Measurements from ENCODE around the gene ZNF398. TPM values are rescaled to one million over a fixed set of nuclear protein-coding genes. Genes with fewer than 3 reads are reported as not detected.

Gene ZNF398
- total and polyA plus RNA-seq, 2 of the 13 experiments (the other 11 are each of a cell fraction or from before 2014, with no cell fraction given), result 3.0 to 8.9 TPM

- TF ChIP-seq ZNF646 (CRISPR knock-in tag; IDR thresholded peaks at IDR 0.05), result 0 out of 2 replicates have a peak, but pooled peaks have one; percentile 25
- TF ChIP-seq CAMTA2 (CRISPR knock-in tag; IDR thresholded peaks at IDR 0.05; ENCODE audit: borderline replicate concordance), result peak; percentile 95
- TF ChIP-seq ZNF354B (CRISPR knock-in tag; IDR thresholded peaks at IDR 0.05), result no peak
- 0 out of 2 replicates have a peak, but pooled peaks have one; percentile 38 for TF ChIP-seq ZNF546 (CRISPR knock-in tag; conservative IDR thresholded peaks at IDR 0.05)
- TF ChIP-seq ZNF275 (CRISPR knock-in tag; IDR thresholded peaks at IDR 0.05; ENCODE audit: borderline replicate concordance), result 0 out of 2 replicates have a peak, but pooled peaks have one; percentile 33
- TF ChIP-seq ZNF781 (CRISPR knock-in tag; IDR thresholded peaks at IDR 0.05; ENCODE audit: borderline replicate concordance, not compliant biosample characterization), result peak; percentile 31
- TF ChIP-seq, protein P1, sequence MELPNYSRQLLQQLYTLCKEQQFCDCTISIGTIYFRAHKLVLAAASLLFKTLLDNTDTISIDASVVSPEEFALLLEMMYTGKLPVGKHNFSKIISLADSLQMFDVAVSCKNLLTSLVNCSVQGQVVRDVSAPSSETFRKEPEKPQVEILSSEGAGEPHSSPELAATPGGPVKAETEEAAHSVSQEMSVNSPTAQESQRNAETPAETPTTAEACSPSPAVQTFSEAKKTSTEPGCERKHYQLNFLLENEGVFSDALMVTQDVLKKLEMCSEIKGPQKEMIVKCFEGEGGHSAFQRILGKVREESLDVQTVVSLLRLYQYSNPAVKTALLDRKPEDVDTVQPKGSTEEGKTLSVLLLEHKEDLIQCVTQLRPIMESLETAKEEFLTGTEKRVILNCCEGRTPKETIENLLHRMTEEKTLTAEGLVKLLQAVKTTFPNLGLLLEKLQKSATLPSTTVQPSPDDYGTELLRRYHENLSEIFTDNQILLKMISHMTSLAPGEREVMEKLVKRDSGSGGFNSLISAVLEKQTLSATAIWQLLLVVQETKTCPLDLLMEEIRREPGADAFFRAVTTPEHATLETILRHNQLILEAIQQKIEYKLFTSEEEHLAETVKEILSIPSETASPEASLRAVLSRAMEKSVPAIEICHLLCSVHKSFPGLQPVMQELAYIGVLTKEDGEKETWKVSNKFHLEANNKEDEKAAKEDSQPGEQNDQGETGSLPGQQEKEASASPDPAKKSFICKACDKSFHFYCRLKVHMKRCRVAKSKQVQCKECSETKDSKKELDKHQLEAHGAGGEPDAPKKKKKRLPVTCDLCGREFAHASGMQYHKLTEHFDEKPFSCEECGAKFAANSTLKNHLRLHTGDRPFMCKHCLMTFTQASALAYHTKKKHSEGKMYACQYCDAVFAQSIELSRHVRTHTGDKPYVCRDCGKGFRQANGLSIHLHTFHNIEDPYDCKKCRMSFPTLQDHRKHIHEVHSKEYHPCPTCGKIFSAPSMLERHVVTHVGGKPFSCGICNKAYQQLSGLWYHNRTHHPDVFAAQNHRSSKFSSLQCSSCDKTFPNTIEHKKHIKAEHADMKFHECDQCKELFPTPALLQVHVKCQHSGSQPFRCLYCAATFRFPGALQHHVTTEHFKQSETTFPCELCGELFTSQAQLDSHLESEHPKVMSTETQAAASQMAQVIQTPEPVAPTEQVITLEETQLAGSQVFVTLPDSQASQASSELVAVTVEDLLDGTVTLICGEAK (IDR thresholded peaks at IDR 0.05), result no peak
- TF ChIP-seq, protein P1 (CRISPR knock-in tag; IDR thresholded peaks at IDR 0.05), result peak; percentile 66; the same call in 1 of the 2 replicates
These were observed 750 bp downstream of the ZNF398 start (continued) for GRCh38 chr7:149147752-149148653.
